BLaER1 treated with 17β-estradiol and CSF1 and Interleukin-3, amounts not matched to agents 10 nM and 100 nM (cell line): ENCODE measurements around the gene RGS6.

Experiments used
- H3K27ac ChIP-seq, 11 experiments: shearing (Covaris generic); formaldehyde crosslinking; 2 replicates each; pipeline ENCODE4 v1.8.1; 2022
- H3K27me3 ChIP-seq, 11 experiments: shearing (Covaris generic); formaldehyde crosslinking; 2 replicates each; pipeline ENCODE4 v1.8.1; 2022
- H3K36me3 ChIP-seq, 11 experiments: shearing (Covaris generic); formaldehyde crosslinking; 2 replicates each; pipeline ENCODE4 v1.8.1; 2022
- H3K4me1 ChIP-seq, 10 experiments: shearing (Covaris generic); formaldehyde crosslinking; 2 replicates each; pipeline ENCODE4 v1.8.1; 2022
- H3K4me2 ChIP-seq, 11 experiments: shearing (Covaris generic); formaldehyde crosslinking; 2 replicates each; pipeline ENCODE4 v1.8.1; 2022
- H3K4me3 ChIP-seq, 10 experiments: shearing (Covaris generic); formaldehyde crosslinking; 2 replicates each; pipeline ENCODE4 v1.8.1; 2022
- H3K9ac ChIP-seq, 11 experiments: shearing (Covaris generic); formaldehyde crosslinking; 2 replicates each; pipeline ENCODE4 v1.8.1; 2022
- H3K9me3 ChIP-seq, 11 experiments: shearing (Covaris generic); formaldehyde crosslinking; replicated peaks in 1 of 11; 2 replicates each; pipeline ENCODE4 v1.8.1; 2022
- H4K20me1 ChIP-seq, 11 experiments: shearing (Covaris generic); formaldehyde crosslinking; 2 replicates each; pipeline ENCODE4 v1.8.1; 2022
- Cebpa-rat ChIP-seq, 11 experiments: shearing (Covaris generic); IDR thresholded peaks; 2 replicates each; pipeline ENCODE4 v1.8.1; 2022

RGS6 gene

GRCh38 chr14:72111911-72112310 lies 179.7 kb downstream of the RGS6 start:
- H3K9ac ChIP-seq = no peak overlapping the region
- 0 out of 22 replicates have a peak, but pooled peaks cover 0 to 12% (median 0%) of the 10 kb centered on the region in 11 experiments for H3K9me3 ChIP-seq
- no peaks in the 10 kb centered on the region for H3K36me3 ChIP-seq
- no peak for TF ChIP-seq Cebpa-rat (IDR thresholded peaks at IDR 0.05)
- no peak overlapping the region for H3K27ac ChIP-seq
- H3K4me3 ChIP-seq = no peak overlapping the region
- no peak overlapping the region for H3K4me2 ChIP-seq
- H4K20me1 ChIP-seq = no peaks in the 10 kb centered on the region
- H3K27me3 ChIP-seq = no peaks in the 10 kb centered on the region
- no peaks in the 10 kb centered on the region for H3K4me1 ChIP-seq

GRCh38 chr14:72118841-72119240 lies 186.6 kb downstream of the RGS6 start:
- Histone ChIP-seq H3K4me3 (no peak overlapping the region), H3K9me3 (no peaks in the 10 kb centered on the region), H3K9ac (no peak overlapping the region), H3K27me3 (no peaks in the 10 kb centered on the region), H3K4me1 (peaks cover 0 to 2% (median 0%) of the 10 kb centered on the region in 10 experiments; a peak in 2 of 20 replicates), H4K20me1 (no peaks in the 10 kb centered on the region), H3K4me2 (no peak overlapping the region), H3K27ac (no peak overlapping the region), H3K36me3 (no peaks in the 10 kb centered on the region)
- no peak for TF ChIP-seq Cebpa-rat (IDR thresholded peaks at IDR 0.05)

GRCh38 chr14:72120315-72120714 lies 188.1 kb downstream of the RGS6 start:
- Histone ChIP-seq H4K20me1 (no peaks in the 10 kb centered on the region), H3K36me3 (no peaks in the 10 kb centered on the region), H3K9me3 (peaks cover 0 to 6% (median 5%) of the 10 kb centered on the region in 11 experiments; a peak in 13 of 22 replicates), H3K27ac (no peak overlapping the region), H3K4me2 (no peak overlapping the region), H3K27me3 (no peaks in the 10 kb centered on the region), H3K4me1 (peaks cover 0 to 8% (median 0%) of the 10 kb centered on the region in 10 experiments; a peak in 2 of 20 replicates), H3K4me3 (no peak overlapping the region), H3K9ac (no peak overlapping the region)
- no peak for TF ChIP-seq Cebpa-rat (IDR thresholded peaks at IDR 0.05)

GRCh38 chr14:72123755-72124154 lies 191.5 kb downstream of the RGS6 start:
- Histone ChIP-seq H4K20me1 (no peaks in the 10 kb centered on the region), H3K9me3 (peaks cover 0 to 18% (median 16%) of the 10 kb centered on the region in 11 experiments; a peak in 14 of 22 replicates), H3K27ac (no peak overlapping the region), H3K4me1 (peaks cover 4 to 19% (median 5%) of the 10 kb centered on the region in 10 experiments), H3K36me3 (no peaks in the 10 kb centered on the region), H3K4me2 (peak overlapping the region in 4 of 11 experiments; percentile 2 to 32 (median 8); a peak in 3 of 22 replicates), H3K4me3 (no peak overlapping the region), H3K27me3 (no peaks in the 10 kb centered on the region), H3K9ac (no peak overlapping the region)
- TF ChIP-seq Cebpa-rat (IDR thresholded peaks at IDR 0.05) = no peak

GRCh38 chr14:72124171-72124570 lies 191.9 kb downstream of the RGS6 start:
- H3K27me3 ChIP-seq = no peaks in the 10 kb centered on the region
- TF ChIP-seq Cebpa-rat (IDR thresholded peaks at IDR 0.05) = no peak
- H3K4me3 ChIP-seq = no peak overlapping the region
- no peak overlapping the region for H3K27ac ChIP-seq
- H3K9me3 ChIP-seq = peaks cover 0 to 18% (median 16%) of the 10 kb centered on the region in 11 experiments; a peak in 14 of 22 replicates
- H3K9ac ChIP-seq = no peak overlapping the region
- H3K36me3 ChIP-seq = no peaks in the 10 kb centered on the region
- peak overlapping the region in 4 of 11 experiments; percentile 2 to 32 (median 8); a peak in 5 of 22 replicates for H3K4me2 ChIP-seq
- peaks cover 6 to 23% (median 10%) of the 10 kb centered on the region in 10 experiments for H3K4me1 ChIP-seq
- H4K20me1 ChIP-seq = no peaks in the 10 kb centered on the region

- Histone ChIP-seq H3K4me3 (no peak overlapping the region), H3K36me3 (no peaks in the 10 kb centered on the region), H3K4me1 (peaks cover 6 to 28% (median 15%) of the 10 kb centered on the region in 10 experiments), H3K9me3 (peaks cover 0 to 18% (median 16%) of the 10 kb centered on the region in 11 experiments; a peak in 14 of 22 replicates), H3K27ac (no peak overlapping the region), H3K4me2 (no peak overlapping the region), H4K20me1 (no peaks in the 10 kb centered on the region), H3K9ac (no peak overlapping the region), H3K27me3 (no peaks in the 10 kb centered on the region)
- TF ChIP-seq Cebpa-rat (IDR thresholded peaks at IDR 0.05) = no peak
Measured at GRCh38 chr14:72126091-72126490, 193.9 kb downstream of the RGS6 start.

- H3K36me3 ChIP-seq = no peaks in the 10 kb centered on the region
- peaks cover 6 to 28% (median 15%) of the 10 kb centered on the region in 10 experiments for H3K4me1 ChIP-seq
- no peak overlapping the region for H3K27ac ChIP-seq
- no peak for TF ChIP-seq Cebpa-rat (IDR thresholded peaks at IDR 0.05)
- no peak overlapping the region for H3K4me3 ChIP-seq
- H3K9me3 ChIP-seq = peaks cover 0 to 18% (median 16%) of the 10 kb centered on the region in 11 experiments; a peak in 14 of 22 replicates
- H3K27me3 ChIP-seq = no peaks in the 10 kb centered on the region
- H3K9ac ChIP-seq = no peak overlapping the region
- no peak overlapping the region for H3K4me2 ChIP-seq
- no peaks in the 10 kb centered on the region for H4K20me1 ChIP-seq
Measured at GRCh38 chr14:72126561-72126960, 194.3 kb downstream of the RGS6 start.

- Histone ChIP-seq H3K9ac (no peak overlapping the region), H3K4me3 (no peak overlapping the region), H3K9me3 (peaks cover 0 to 18% (median 16%) of the 10 kb centered on the region in 11 experiments; a peak in 14 of 22 replicates), H3K4me1 (peaks cover 6 to 28% (median 15%) of the 10 kb centered on the region in 10 experiments), H3K4me2 (peak overlapping the region; percentile 51 to 71 (median 61)), H4K20me1 (no peaks in the 10 kb centered on the region), H3K27me3 (no peaks in the 10 kb centered on the region), H3K27ac (no peak overlapping the region), H3K36me3 (no peaks in the 10 kb centered on the region)
- TF ChIP-seq Cebpa-rat (IDR thresholded peaks at IDR 0.05) = no peak
Measured at GRCh38 chr14:72128629-72129028, 196.4 kb downstream of the RGS6 start.

GRCh38 chr14:72129291-72129690 lies 197.1 kb downstream of the RGS6 start:
- H3K9ac ChIP-seq = no peak overlapping the region
- H3K4me3 ChIP-seq = no peak overlapping the region
- H3K27me3 ChIP-seq = no peaks in the 10 kb centered on the region
- no peaks in the 10 kb centered on the region for H4K20me1 ChIP-seq
- peak overlapping the region in 10 of 11 experiments; percentile 51 to 71 (median 61); a peak in 15 of 22 replicates for H3K4me2 ChIP-seq
- H3K27ac ChIP-seq = no peak overlapping the region
- H3K4me1 ChIP-seq = peaks cover 6 to 22% (median 15%) of the 10 kb centered on the region in 10 experiments
- no peaks in the 10 kb centered on the region for H3K36me3 ChIP-seq
- H3K9me3 ChIP-seq = peaks cover 0 to 20% (median 16%) of the 10 kb centered on the region in 11 experiments; a peak in 14 of 22 replicates
- TF ChIP-seq Cebpa-rat (IDR thresholded peaks at IDR 0.05) = no peak

GRCh38 chr14:72141084-72141483 lies 208.9 kb downstream of the RGS6 start:
- H3K36me3 ChIP-seq = no peaks in the 10 kb centered on the region
- no peaks in the 10 kb centered on the region for H3K27me3 ChIP-seq
- no peaks in the 10 kb centered on the region for H4K20me1 ChIP-seq
- peaks cover 0 to 17% (median 7%) of the 10 kb centered on the region in 11 experiments; a peak in 13 of 22 replicates for H3K9me3 ChIP-seq
- no peak overlapping the region for H3K4me2 ChIP-seq
- H3K4me1 ChIP-seq = peaks cover 0 to 16% (median 10%) of the 10 kb centered on the region in 10 experiments; a peak in 12 of 20 replicates
- H3K27ac ChIP-seq = no peak overlapping the region
- no peak for TF ChIP-seq Cebpa-rat (IDR thresholded peaks at IDR 0.05)
- no peak overlapping the region for H3K9ac ChIP-seq
- H3K4me3 ChIP-seq = no peak overlapping the region
